Endothelial cell of umbilical vein (primary cell): ENCODE data around the gene RAD51B. TPM values are rescaled to one million over a fixed set of nuclear protein-coding genes. Genes with fewer than 3 reads are reported as not detected.

Experiments
- BruUV-seq: library from RNA; stranded (reverse); fragments of 400-500 nt; replicated peaks from 2 replicates; lab custom pipeline; 2021; lab: Mats Ljungman, UMichigan
- CTCF ChIA-PET: fragments of 300-600, 350-600 bp; sonication (Branson Sonifier 250); formaldehyde crosslinking; loops from one replicate; lab custom pipeline; 2021; ENCODE audit warnings: antibody characterized with exemption, inconsistent platforms; lab: Charles Lee
- POLR2A ChIA-PET: fragments of 300-600, 350-600 bp; sonication (Branson Sonifier 250); formaldehyde crosslinking; loops from one replicate; lab custom pipeline; 2021; ENCODE audit warnings: antibody characterized with exemption, inconsistent platforms; lab: Charles Lee
- DNase-seq: peaks from one replicate; pipeline ENCODE4 v3.0.0-alpha.2; 2011; ENCODE audit warnings: low read depth, low spot score
- FAIRE-seq: peaks from 2 replicates; lab custom pipeline; 2011; peaks lifted over from hg19 to GRCh38; lab: Jason Lieb, UNC
- H2AFZ ChIP-seq: 2 replicates; pipeline ENCODE4 v1.6.0; 2012; ENCODE audit warnings: low read depth, low read length, control low read depth, inconsistent platforms
- H3K27ac ChIP-seq: 2 replicates; pipeline ENCODE4 v1.5.1; 2011; ENCODE audit warnings: low read depth, mild to moderate bottlenecking, control low read depth, low read length, moderate library complexity; ENCODE audit not compliant: insufficient read depth
- H3K27me3 ChIP-seq, 2 experiments: 2 replicates each; pipeline versions ENCODE4 v1.6.0 to v1.6.1; 2011; ENCODE audit warnings: low read length in 2 of 2, mixed read lengths in 1 of 2; ENCODE audit not compliant: control insufficient read depth in 2 of 2, insufficient read depth in 2 of 2
- H3K36me3 ChIP-seq, 2 experiments: 2 replicates in 1 of 2; 3 replicates in 1 of 2; pipeline ENCODE4 v1.5.1; 2011; ENCODE audit warnings: low read length in 2 of 2, mild to moderate bottlenecking in 1 of 2, moderate library complexity in 1 of 2; ENCODE audit not compliant: control insufficient read depth in 2 of 2, insufficient read depth in 2 of 2; ENCODE audit errors: extremely low read depth in 1 of 2
- H3K4me1 ChIP-seq: 3 replicates; pipeline ENCODE4 v1.5.1; 2011; ENCODE audit warnings: mild to moderate bottlenecking, low read length; ENCODE audit not compliant: control insufficient read depth, insufficient read depth; ENCODE audit errors: extremely low read depth
- H3K4me2 ChIP-seq: 2 replicates; pipeline ENCODE4 v1.6.1; 2011; ENCODE audit warnings: low read length, control low read depth, mixed read lengths; ENCODE audit not compliant: insufficient read depth
- H3K4me3 ChIP-seq, 3 experiments: fragments of 200-600 bp in 1 of 3; sonication (generic), shearing (Covaris generic) in 1 of 3; replicated peaks in 1 of 3; 2 replicates each; pipeline ENCODE4 v1.5.1; 2011 to 2016; ENCODE audit warnings: control low read depth in 3 of 3, low read length in 3 of 3, mild to moderate bottlenecking in 2 of 3, inconsistent platforms in 1 of 3, low read depth in 1 of 3, moderate library complexity in 1 of 3; ENCODE audit not compliant: insufficient read depth in 1 of 3
- H3K79me2 ChIP-seq: 2 replicates; pipeline ENCODE4 v1.6.0; 2012; ENCODE audit warnings: low read length, inconsistent platforms; ENCODE audit not compliant: control insufficient read depth, insufficient read depth
- H3K9ac ChIP-seq: replicated peaks from 2 replicates; pipeline ENCODE3; 2011; ENCODE audit warnings: low read length, control low read depth; ENCODE audit not compliant: insufficient read depth; ENCODE audit errors: extremely low read depth
- H3K9me1 ChIP-seq: replicated peaks from 3 replicates; pipeline ENCODE4 v1.6.0; 2011; ENCODE audit warnings: mild to moderate bottlenecking, low read length; ENCODE audit not compliant: control insufficient read depth, insufficient read depth; ENCODE audit errors: extremely low read depth
- H3K9me3 ChIP-seq: replicated peaks from 2 replicates; pipeline ENCODE4 v1.5.1; 2012; ENCODE audit warnings: low read length, inconsistent platforms; ENCODE audit not compliant: control insufficient read depth, insufficient read depth
- H4K20me1 ChIP-seq: replicated peaks from 2 replicates; pipeline ENCODE3; 2011; ENCODE audit warnings: mild to moderate bottlenecking, low read length; ENCODE audit not compliant: control insufficient read depth, insufficient read depth; ENCODE audit errors: extremely low read depth
- EZH2 ChIP-seq: IDR thresholded peaks from 2 replicates; pipeline ENCODE4 v1.6.1; 2012; ENCODE audit warnings: borderline replicate concordance, low read depth, mild to moderate bottlenecking, moderate library complexity, low read length, inconsistent platforms; ENCODE audit not compliant: severe bottlenecking
- FOS ChIP-seq: IDR thresholded peaks from 2 replicates; pipeline ENCODE4 v1.6.1; 2011; ENCODE audit warnings: mild to moderate bottlenecking, low read length, moderate library complexity, borderline replicate concordance; ENCODE audit not compliant: insufficient read depth
- GATA2 ChIP-seq: IDR thresholded peaks from 2 replicates; pipeline ENCODE4 v1.7.0; 2011; ENCODE audit warnings: low read depth, mild to moderate bottlenecking, moderate library complexity, mixed read lengths, low read length; ENCODE audit not compliant: insufficient read length, insufficient read depth
- JUN ChIP-seq: IDR thresholded peaks from 2 replicates; pipeline ENCODE4 v1.6.1; 2011; ENCODE audit warnings: borderline replicate concordance, low read depth; ENCODE audit not compliant: insufficient read length, insufficient read depth
- MAX ChIP-seq: IDR thresholded peaks from 2 replicates; pipeline ENCODE4 v1.6.1; 2011; ENCODE audit not compliant: insufficient read depth, insufficient read length
- MYC ChIP-seq: IDR thresholded peaks from one replicate; pipeline ENCODE4 v1.6.1; 2011; ENCODE audit warnings: mild to moderate bottlenecking, low read depth, low read length
- POLR2AphosphoS5 ChIP-seq: IDR thresholded peaks from 2 replicates; pipeline ENCODE4 v1.6.1; 2012; ENCODE audit warnings: low read depth, mild to moderate bottlenecking, control low read depth, low read length, moderate library complexity; ENCODE audit not compliant: insufficient read depth
- dilution Hi-C: fragments of 300-500 bp; cut with MboI; formaldehyde crosslinking; loops from one replicate; pipeline ENCODE4 v1.15.0; 2019; ENCODE audit warnings: low sequenced_read_pairs; ENCODE audit not compliant: extremely low pct_ligation_motif_present
- intact Hi-C: fragments of 100-400 bp; cut with micrococcal nuclease; formaldehyde crosslinking; loops from one replicate; pipeline ENCODE4 v1.10.0; 2022
- polyA plus RNA-seq, 4 experiments: library from polyadenylated mRNA; depleted of rRNA in 3 of 4; stranded (reverse) in 3 of 4; unstranded in 1 of 4; fragments of >200 nt; gene quantifications; 2 replicates each; pipeline versions ENCODE4 v1.2.1 to v1.2.3, GENCODE V29; 2011 to 2012; ENCODE audit warnings: missing spikeins in 1 of 4
- total RNA-seq: library from RNA; stranded (reverse); gene quantifications from 2 replicates; pipeline ENCODE4 v1.2.3, GENCODE V29; 2021

RAD51B gene
- total and polyA plus RNA-seq, 2 donors (not counting 3 experiments of a cell fraction or from before 2014, with no cell fraction given): 3.9 to 19.0 TPM

- TF ChIP-seq GATA2 (no peak), MYC (no peak), JUN (no peak), POLR2AphosphoS5 (no peak)
- Histone ChIP-seq H2AFZ (no peak overlapping the region), H3K79me2 (no peaks in the 10 kb centered on the region), H4K20me1 (no peaks in the 10 kb centered on the region), H3K4me2 (no peak overlapping the region), H3K4me1 (peaks cover 5% of the 10 kb centered on the region), H3K9me3 (no peaks in the 10 kb centered on the region), H3K36me3 (no peaks in the 10 kb centered on the region), H3K9me1 (no peaks in the 10 kb centered on the region), H3K4me3 (no peak overlapping the region), H3K9ac (no peak overlapping the region), H3K27ac (no peak overlapping the region), H3K27me3 (no peaks in the 10 kb centered on the region)
- POLR2A ChIA-PET: no interaction called here
- DNase-seq (no peak), FAIRE-seq (no peak)
- intact Hi-C loops (no loop called here), dilution Hi-C loops (no loop called here)
- CTCF ChIA-PET: interaction anchor here (2.1 kb wide), 1 partner anchor 47 kb away, joined by 4 read pairs; no protein-coding TSS in a partner anchor
- no TSS peak for BruUV-seq
Measured at GRCh38 chr14:67887478-67887877, 67.9 kb downstream of the RAD51B start.

- H3K9ac ChIP-seq: no peak overlapping the region
- H3K36me3 ChIP-seq: no peaks in the 10 kb centered on the region
- no peak for FAIRE-seq
- intact Hi-C loops: no loop called here
- no peaks in the 10 kb centered on the region for H4K20me1 ChIP-seq
- H3K4me3 ChIP-seq: no peak overlapping the region
- no peak overlapping the region for H3K27ac ChIP-seq
- no peak for TF ChIP-seq FOS
- TF ChIP-seq EZH2: no peak
- TF ChIP-seq MAX: no peak
- CTCF ChIA-PET: no interaction called here
- POLR2A ChIA-PET: no interaction called here
- H2AFZ ChIP-seq: no peak overlapping the region
- no peaks in the 10 kb centered on the region for H3K27me3 ChIP-seq
- peaks cover 2% of the 10 kb centered on the region for H3K4me1 ChIP-seq
- no peaks in the 10 kb centered on the region for H3K9me1 ChIP-seq
- BruUV-seq: no TSS peak
- H3K9me3 ChIP-seq: no peaks in the 10 kb centered on the region
- H3K79me2 ChIP-seq: no peaks in the 10 kb centered on the region
- H3K4me2 ChIP-seq: no peak overlapping the region
- no peak for DNase-seq
- dilution Hi-C loops: no loop called here
Measured at GRCh38 chr14:67889455-67889854, 69.9 kb downstream of the RAD51B start.
